ENCODE measurements around the gene IGF2BP3.

IGF2BP3 gene

DNA sequence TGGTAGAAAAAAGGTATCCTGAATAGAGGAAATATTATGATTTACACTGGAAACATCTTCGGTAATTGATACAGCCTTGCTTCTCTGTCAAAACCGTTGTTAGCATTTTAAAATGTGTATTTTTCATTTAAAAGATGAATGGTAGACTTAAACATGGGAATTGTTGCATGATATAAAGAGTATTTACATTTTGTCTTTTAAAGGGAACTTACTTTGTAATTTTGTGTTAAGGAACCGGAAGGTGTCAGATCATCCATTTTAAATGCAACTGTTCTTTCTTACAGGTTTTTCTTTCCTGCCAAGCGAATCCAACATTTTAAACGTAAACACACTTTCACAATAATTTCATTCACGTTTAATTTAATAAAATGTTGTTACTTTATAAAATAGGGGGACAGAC, 1.8 kb upstream of the IGF2BP3 start:
- DNase-seq = peak; percentile 59

GRCh38 chr7:23471106-23471859, 992 bp upstream of the IGF2BP3 start:
- peak; percentile 99 for DNase-seq

- no peak for DNase-seq
Measured at GRCh38 chr7:23469961-23470250, 385 bp downstream of the IGF2BP3 start.

GRCh38 chr7:23469150-23469960, 936 bp downstream of the IGF2BP3 start:
- peak; percentile 80 for DNase-seq

DNA sequence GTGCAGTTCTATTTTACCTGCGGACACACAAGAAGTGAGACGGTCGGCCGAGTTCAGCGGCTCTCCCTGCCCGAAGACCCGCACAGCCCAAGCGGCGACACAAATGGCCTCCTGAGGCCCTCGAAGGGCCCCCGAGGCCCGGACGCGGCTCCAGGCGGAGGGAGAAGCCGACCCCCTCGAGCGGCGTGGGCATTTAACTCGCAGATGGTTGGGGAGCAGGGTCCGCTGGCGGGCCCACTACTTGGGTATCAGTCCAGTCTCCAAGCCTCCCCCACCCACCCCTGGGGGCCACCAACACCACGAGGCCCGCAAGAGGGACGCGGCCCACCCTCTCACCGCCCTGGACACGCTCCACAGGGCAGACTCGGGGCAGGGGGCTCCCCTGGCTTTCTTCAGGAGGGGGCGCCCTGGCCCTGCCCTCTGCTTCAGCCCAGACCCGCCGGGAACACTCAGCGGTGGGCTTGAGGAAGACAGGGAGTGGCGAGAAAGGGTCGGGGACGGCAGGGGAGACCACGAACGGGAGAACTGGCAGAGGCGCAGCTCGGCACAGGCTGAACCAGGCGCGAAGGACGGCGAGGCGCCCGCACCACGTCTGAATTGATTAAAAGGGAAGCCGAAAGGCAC, 1.7 kb downstream of the IGF2BP3 start:
- DNase-seq = peak; percentile 78

- peak; percentile 73 for DNase-seq
Measured at GRCh38 chr7:23467806-23468525, 2.3 kb downstream of the IGF2BP3 start.

GRCh38 chr7:23467291-23467805, 2.9 kb downstream of the IGF2BP3 start:
- no peak for DNase-seq

DNA sequence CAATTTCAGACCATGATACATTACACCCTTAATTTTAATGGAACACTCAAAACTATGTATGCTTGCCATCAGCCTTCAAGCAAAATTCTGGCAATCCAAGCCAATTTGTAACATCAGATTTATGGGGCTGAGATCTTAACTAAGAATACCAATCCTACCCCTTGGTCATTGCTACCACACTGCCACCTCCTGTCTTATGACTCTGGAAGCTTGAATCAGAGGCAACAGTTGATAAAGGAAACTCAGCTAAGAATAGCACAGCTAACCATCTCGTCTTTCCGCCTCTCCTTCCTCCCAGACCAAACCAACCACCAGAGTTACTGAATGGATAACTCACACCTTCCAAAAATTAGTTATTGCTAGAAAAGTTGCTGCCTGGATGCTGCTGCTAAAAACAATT, 7.4 kb downstream of the IGF2BP3 start:
- peak; percentile 37 for DNase-seq

DNA sequence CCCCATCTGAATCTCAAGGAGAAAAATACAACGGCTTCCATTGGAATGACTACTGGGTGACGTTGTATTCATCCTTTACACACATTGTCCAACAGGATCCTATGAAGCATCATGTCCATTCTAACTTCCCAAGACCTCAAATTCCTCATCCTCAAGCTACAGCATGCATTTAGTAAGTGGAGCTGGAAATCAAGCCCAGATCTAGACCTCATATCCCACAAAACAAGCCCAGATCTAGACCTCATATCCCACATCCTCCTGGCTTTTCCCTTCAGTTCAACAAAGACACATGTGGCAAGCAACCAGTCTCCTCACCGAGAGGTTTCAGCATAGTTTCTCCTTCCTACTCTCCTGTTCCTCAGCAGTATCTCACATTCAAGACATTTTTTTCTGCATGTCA, 12.2 kb downstream of the IGF2BP3 start:
- no peak for DNase-seq

DNA sequence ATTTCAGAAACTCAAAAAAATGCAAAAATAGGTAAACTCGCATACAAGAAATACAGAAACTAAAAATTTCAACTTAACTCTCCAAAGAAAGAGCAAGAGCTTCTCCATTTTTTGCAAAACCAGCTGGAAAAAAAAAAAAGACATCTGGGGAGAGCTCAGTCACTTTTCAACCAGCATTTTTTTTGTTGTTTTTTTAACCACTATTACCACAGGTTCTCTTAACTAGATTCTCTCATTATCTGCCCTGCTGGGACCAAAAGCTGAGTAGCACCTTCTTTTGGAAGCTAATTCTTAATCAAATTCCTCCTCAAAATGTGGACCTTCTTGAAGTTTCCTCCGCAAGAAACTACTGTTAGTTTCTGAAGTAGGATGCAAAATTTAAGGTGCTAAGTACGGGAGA, 14.2 kb downstream of the IGF2BP3 start:
- DNase-seq = no peak

DNA sequence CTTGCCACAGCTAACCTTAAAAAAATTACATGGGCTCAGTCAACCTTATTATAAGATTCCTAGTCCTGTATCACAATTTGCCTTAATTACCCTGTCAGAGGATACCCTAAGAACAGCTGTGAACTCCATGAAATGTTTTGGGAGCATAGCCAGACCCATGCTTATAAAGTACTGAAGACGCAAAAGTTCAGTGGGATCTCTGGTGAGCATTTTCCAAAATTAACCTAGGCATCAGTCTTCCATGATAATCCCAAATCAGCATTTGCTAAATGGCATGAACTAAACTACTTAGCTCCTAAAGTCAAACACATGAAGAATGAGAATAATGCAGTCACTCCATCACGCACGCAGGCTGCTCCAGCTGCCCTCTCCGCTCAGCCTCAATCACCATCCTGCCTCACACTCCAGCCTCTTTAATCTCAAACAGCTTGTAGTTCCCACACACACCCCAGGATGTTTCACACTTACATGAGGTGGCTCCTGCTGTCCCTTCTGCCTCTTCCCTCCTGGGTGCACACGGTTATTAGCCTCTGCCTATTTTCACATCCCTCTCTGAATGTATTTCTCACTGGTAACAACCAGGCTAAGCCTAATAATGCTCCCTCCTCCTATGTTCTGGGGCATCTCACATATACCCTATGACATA, 15.3 kb downstream of the IGF2BP3 start:
- DNase-seq = no peak

DNA sequence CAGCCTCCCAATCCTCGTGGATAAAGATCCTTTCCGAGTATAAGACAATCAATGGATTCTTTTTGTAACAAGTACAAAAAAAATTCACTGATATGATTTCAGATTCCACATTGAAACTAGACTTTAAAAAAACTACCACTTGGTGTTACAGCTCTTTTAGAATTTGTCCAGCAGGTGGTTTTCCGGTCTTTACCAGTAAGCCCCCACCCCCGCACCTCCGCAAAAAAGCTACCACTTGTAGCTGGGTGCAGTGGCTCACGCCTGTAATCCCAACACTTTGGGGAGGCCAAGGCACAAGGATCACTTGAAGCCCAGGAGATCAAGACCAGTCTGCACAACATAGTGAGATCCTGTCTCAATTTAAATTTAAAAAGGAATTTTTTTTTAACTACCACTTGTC, 19.8 kb downstream of the IGF2BP3 start:
- DNase-seq = no peak

DNA sequence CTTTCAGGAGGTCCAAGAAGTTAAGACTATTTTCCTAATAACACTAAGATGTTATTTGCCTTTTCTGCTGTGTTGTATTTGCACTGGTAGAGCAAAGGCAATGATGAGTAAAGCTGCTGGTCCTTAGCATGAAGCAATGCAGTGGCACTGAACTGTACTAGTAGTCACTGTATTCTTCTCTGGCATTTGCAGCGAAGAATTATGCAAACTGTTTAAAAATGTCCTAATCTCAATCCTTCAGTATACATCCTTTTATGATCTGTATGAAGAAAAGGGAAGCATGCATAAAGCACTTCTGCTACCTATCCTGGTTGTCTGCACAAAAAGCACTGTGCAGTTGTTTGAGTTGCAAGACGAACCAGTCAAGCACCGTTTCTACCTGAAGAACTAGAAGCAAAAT, 20.4 kb downstream of the IGF2BP3 start:
- DNase-seq = no peak

GRCh38 chr7:23445326-23445725, 25.0 kb downstream of the IGF2BP3 start:
- no peak for DNase-seq

DNA sequence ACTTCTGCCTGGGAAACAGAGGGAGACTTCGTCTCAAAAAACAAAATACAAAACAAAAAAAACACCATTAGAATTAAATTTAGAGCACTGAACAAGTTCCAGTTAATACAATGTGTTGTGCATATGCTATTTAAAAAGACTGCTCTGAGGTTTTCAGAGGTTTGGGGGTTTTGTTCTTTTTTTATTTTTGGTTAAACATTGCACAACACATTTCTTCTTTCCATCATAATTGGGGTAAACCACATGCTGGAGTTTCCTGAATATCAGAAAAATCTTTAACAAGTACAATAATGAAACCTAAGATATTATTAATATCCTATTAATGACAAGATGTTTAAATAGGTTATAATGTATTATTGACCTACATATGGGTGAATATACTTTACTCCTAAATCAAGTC, 26.3 kb downstream of the IGF2BP3 start:
- DNase-seq = no peak

DNA sequence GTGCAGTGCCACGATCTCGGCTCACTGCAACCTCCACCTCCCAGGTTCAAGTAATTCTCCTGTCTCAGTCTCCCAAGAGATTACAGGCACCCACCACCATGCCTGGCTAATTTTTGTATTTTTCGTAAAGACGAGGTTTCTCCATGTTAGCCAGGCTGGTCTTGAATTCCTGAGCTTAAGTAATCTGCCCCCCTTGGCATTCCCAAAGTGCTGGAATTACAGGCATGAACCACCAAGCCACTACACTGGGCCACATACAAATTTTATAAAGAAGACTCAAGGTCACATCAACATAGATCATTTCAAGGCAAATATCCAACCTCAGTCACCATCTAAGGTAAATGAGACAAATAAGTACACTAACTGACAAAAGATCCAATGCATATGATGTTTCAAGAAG, 32.1 kb downstream of the IGF2BP3 start:
- no peak for DNase-seq

GRCh38 chr7:23434147-23434917, 36.0 kb downstream of the IGF2BP3 start:
- DNase-seq = no peak

DNA sequence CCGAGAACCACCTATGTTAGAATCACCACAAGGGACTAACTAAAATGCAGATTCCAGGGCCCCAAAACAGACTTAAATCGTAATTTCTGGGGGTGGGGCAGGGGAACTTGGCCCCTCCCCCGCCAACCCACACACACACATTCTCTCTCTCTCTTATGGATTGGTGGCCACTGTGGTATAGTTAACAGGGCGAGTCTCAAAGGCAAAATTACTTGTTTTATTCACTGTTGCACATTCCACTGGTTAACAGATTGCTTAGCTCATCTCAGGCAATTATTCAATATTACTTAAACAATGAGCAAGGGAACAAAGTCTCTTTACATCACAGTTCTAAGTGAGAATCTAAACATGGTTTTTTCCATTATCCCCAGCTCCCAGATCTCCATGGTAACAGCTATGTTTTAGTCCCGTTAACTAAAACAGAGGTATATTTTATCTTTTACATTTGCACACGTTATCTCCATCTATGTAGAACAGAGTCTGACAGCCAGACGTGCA, 38.5 kb downstream of the IGF2BP3 start:
- DNase-seq = no peak

DNA sequence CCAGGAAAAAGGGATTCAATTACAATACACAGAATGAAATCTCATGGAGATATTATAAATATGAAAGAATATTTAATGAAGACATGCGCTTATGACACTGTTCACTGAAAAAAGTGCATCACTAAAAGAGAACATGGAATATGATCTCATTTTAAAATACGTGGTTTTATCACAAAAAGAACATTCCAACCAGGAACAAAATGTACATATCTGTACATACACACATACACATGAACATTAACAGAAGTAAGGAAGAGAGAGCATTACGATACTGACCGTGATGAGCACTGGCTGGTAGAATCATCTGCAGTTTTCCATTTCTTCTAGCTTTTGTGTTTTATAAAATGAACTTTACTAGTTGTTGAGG, 39.4 kb downstream of the IGF2BP3 start:
- DNase-seq = no peak

- no peak for DNase-seq
Measured at GRCh38 chr7:23426876-23427275, 43.4 kb downstream of the IGF2BP3 start.

- DNase-seq = no peak
Measured at GRCh38 chr7:23422909-23423308, 47.4 kb downstream of the IGF2BP3 start.

DNA sequence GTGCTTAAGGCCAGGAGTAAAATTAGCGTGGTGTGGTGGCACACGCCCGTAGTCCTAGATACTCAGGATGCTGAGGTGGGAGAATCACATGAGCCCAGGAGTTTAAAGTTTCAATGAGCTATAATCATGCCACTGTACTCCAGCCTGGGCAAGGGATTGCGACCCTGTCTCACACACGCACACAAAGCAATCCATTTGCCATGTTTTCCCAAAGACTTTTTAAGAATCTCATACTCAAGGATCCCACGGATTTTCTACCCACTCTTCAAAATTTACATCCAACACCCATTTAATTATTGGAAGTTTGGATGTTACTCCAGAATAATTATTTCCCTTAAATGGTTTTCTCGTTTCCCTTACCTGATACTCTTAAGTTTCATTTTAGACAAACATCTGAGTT, 47.9 kb downstream of the IGF2BP3 start:
- DNase-seq = no peak
